ENCODE measurements around the gene NEU2. TPM values are rescaled to one million over a fixed set of nuclear protein-coding genes. Genes with fewer than 3 reads are reported as not detected.
A peak's percentile ranks its signal among the peaks of the same experiment; 100 is the strongest.

The NEU2 gene
- total and polyA plus RNA-seq, 2 of the 13 experiments (the other 11 are each of a cell fraction or from before 2014, with no cell fraction given), result not detected

- no peak for TF ChIP-seq SETDB1 (CRISPR knock-in tag; IDR thresholded peaks at IDR 0.05; ENCODE audit: borderline replicate concordance)
- no peak for TF ChIP-seq JUNB (CRISPR knock-in tag; IDR thresholded peaks at IDR 0.05; ENCODE audit: borderline replicate concordance)
- peak; percentile 41; the same call in 1 of the 2 replicates for TF ChIP-seq DZIP1 (CRISPR knock-in tag; IDR thresholded peaks at IDR 0.05)
- no peak for TF ChIP-seq ZNF576 (CRISPR knock-in tag; IDR thresholded peaks at IDR 0.05)
- no peak for TF ChIP-seq ZNF138 (CRISPR knock-in tag; IDR thresholded peaks at IDR 0.05; ENCODE audit: low read depth)
- peak; percentile 61 for TF ChIP-seq HNF1B (CRISPR knock-in tag; IDR thresholded peaks at IDR 0.05)
- no peak for TF ChIP-seq KIAA2018 (CRISPR knock-in tag; IDR thresholded peaks at IDR 0.05; ENCODE audit: borderline replicate concordance)
- TF ChIP-seq THAP9 (CRISPR knock-in tag; IDR thresholded peaks at IDR 0.05; ENCODE audit: borderline replicate concordance), result 0 out of 2 replicates have a peak, but pooled peaks have one; percentile 9
- no peak for TF ChIP-seq KDM6A (CRISPR knock-in tag; IDR thresholded peaks at IDR 0.05; ENCODE audit: low read depth)
- TF ChIP-seq, protein P1, sequence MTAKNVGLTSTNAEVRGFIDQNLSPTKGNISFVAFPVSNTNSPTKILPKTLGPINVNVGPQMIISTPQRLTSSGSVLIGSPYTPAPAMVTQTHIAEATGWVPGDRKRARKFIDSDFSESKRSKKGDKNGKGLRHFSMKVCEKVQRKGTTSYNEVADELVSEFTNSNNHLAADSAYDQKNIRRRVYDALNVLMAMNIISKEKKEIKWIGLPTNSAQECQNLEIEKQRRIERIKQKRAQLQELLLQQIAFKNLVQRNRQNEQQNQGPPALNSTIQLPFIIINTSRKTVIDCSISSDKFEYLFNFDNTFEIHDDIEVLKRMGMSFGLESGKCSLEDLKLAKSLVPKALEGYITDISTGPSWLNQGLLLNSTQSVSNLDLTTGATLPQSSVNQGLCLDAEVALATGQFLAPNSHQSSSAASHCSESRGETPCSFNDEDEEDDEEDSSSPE (CRISPR knock-in tag; IDR thresholded peaks at IDR 0.05), result no peak; the same call in 1 of the 2 replicates
Observed at GRCh38 chr2:233059797-233060500, 27.5 kb downstream of the NEU2 start, which contains the start of gene INPP5D (continued).

Measured in HepG2 (cell line).